ENCODE measurements around the gene IL25. TPM values are rescaled to one million over a fixed set of nuclear protein-coding genes. Genes with fewer than 3 reads are reported as not detected.

Gene IL25
- total and polyA plus RNA-seq, 2 of the 13 experiments (the other 11 are each of a cell fraction or from before 2014, with no cell fraction given), result not detected

GRCh38 chr14:23327947-23328744 is 44.5 kb upstream of the IL25 start (continued):
- TF ChIP-seq ZNF512B (CRISPR knock-in tag; IDR thresholded peaks at IDR 0.05; ENCODE audit: borderline replicate concordance) (no peak), ASH2L (IDR thresholded peaks at IDR 0.05; ENCODE audit: insufficient read length, low read depth, low read length) (no peak), FOXO1 (CRISPR knock-in tag; IDR thresholded peaks at IDR 0.05) (no peak), ZNF136 (CRISPR knock-in tag; IDR thresholded peaks at IDR 0.05; ENCODE audit: low read depth) (peak; percentile 87; the same call in 1 of the 2 replicates), TBP (CRISPR knock-in tag; IDR thresholded peaks at IDR 0.05) (no peak), ZSCAN22 (CRISPR knock-in tag; IDR thresholded peaks at IDR 0.05) (no peak), ZNF562 (CRISPR knock-in tag; IDR thresholded peaks at IDR 0.05; ENCODE audit: borderline replicate concordance) (no peak), ATRX (CRISPR knock-in tag; IDR thresholded peaks at IDR 0.05; ENCODE audit: borderline replicate concordance) (no peak), PITX1 (CRISPR knock-in tag; IDR thresholded peaks at IDR 0.05) (no peak), ZNF619 (CRISPR knock-in tag; IDR thresholded peaks at IDR 0.05) (no peak), GTF2F1 (IDR thresholded peaks at IDR 0.05; ENCODE audit: low read length) (no peak), ATF6 (CRISPR knock-in tag; conservative IDR thresholded peaks at IDR 0.05) (0 out of 2 replicates have a peak, but pooled peaks have one; percentile 55), ZKSCAN8 (CRISPR knock-in tag; IDR thresholded peaks at IDR 0.05; ENCODE audit: borderline replicate concordance) (0 out of 2 replicates have a peak, but pooled peaks have one; percentile 51), ZNF614 (CRISPR knock-in tag; IDR thresholded peaks at IDR 0.05; ENCODE audit: borderline replicate concordance) (peak; percentile 31; the same call in 1 of the 2 replicates), KDM5A (IDR thresholded peaks at IDR 0.05; ENCODE audit: borderline replicate concordance, low read length) (no peak), HNF4G (IDR thresholded peaks at IDR 0.05; ENCODE audit: borderline replicate concordance, low read depth, low read length) (no peak; the same call in 1 of the 2 replicates), HNF4G (CRISPR knock-in tag; IDR thresholded peaks at IDR 0.05; ENCODE audit: borderline replicate concordance, low read depth) (0 out of 2 replicates have a peak, but pooled peaks have one; percentile 38), SNAI1 (CRISPR knock-in tag; IDR thresholded peaks at IDR 0.05; ENCODE audit: borderline replicate concordance) (no peak), PHF5A (CRISPR knock-in tag; IDR thresholded peaks at IDR 0.05; ENCODE audit: low read depth, unreplicated experiment) (no peak), ZSCAN12 (CRISPR knock-in tag; IDR thresholded peaks at IDR 0.05) (no peak), SNAPC2 (CRISPR knock-in tag; IDR thresholded peaks at IDR 0.05) (peak; percentile 91; the same call in 1 of the 2 replicates)
- TF ChIP-seq, protein P1, sequence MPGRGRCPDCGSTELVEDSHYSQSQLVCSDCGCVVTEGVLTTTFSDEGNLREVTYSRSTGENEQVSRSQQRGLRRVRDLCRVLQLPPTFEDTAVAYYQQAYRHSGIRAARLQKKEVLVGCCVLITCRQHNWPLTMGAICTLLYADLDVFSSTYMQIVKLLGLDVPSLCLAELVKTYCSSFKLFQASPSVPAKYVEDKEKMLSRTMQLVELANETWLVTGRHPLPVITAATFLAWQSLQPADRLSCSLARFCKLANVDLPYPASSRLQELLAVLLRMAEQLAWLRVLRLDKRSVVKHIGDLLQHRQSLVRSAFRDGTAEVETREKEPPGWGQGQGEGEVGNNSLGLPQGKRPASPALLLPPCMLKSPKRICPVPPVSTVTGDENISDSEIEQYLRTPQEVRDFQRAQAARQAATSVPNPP (CRISPR knock-in tag; IDR thresholded peaks at IDR 0.05), result no peak
- TF ChIP-seq, protein P2, sequence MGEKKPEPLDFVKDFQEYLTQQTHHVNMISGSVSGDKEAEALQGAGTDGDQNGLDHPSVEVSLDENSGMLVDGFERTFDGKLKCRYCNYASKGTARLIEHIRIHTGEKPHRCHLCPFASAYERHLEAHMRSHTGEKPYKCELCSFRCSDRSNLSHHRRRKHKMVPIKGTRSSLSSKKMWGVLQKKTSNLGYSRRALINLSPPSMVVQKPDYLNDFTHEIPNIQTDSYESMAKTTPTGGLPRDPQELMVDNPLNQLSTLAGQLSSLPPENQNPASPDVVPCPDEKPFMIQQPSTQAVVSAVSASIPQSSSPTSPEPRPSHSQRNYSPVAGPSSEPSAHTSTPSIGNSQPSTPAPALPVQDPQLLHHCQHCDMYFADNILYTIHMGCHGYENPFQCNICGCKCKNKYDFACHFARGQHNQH (CRISPR knock-in tag; IDR thresholded peaks at IDR 0.05), result 0 out of 2 replicates have a peak, but pooled peaks have one; percentile 42

Measured in HepG2 (cell line).